GM19025 (cell line): ENCODE results near the gene PAK1IP1.
"Not testable (repeated sequence)": the region's sequence is repeated elsewhere in the genome, so short reads cannot be mapped to it uniquely, and the experiment has no call there.

ENCODE experiments used
- ATAC-seq: cut with Tn5 transposase; IDR thresholded peaks from one replicate; pipeline ENCODE4 v1.9.1; 2021; ENCODE audit warnings: mild to moderate bottlenecking, low read depth, moderate library complexity; ENCODE audit not compliant: unreplicated experiment

The PAK1IP1 gene

GRCh38 chr6:10694302-10695085 is at the start of gene PAK1IP1, which contains the start of gene C6orf52:
Gene PAK1IP1, plus strand, starts transcription at chr6:10694972. Its CDS starts 14 bp downstream, at chr6:10694986.
Gene C6orf52, minus strand, starts transcription at chr6:10694616. Its CDS starts 7,066 bp downstream, at chr6:10687550.
- peak; percentile 99 for ATAC-seq

- ATAC-seq, result no peak
Observed at GRCh38 chr6:10655508-10656055, 39.2 kb upstream of the PAK1IP1 start.

- ATAC-seq, result no peak
Observed at GRCh38 chr6:10658910-10659698, 35.7 kb upstream of the PAK1IP1 start.

GRCh38 chr6:10659699-10660348 is 34.9 kb upstream of the PAK1IP1 start:
- ATAC-seq, result no peak

GRCh38 chr6:10660431-10661191 is 34.2 kb upstream of the PAK1IP1 start:
- not testable (repeated sequence) for ATAC-seq

GRCh38 chr6:10662207-10662606 is 32.6 kb upstream of the PAK1IP1 start:
- ATAC-seq, result no peak

- no peak for ATAC-seq
Observed at GRCh38 chr6:10662742-10663141, 32.0 kb upstream of the PAK1IP1 start.

GRCh38 chr6:10665595-10665994 is 29.2 kb upstream of the PAK1IP1 start:
- not testable (repeated sequence) for ATAC-seq

- no peak for ATAC-seq
Observed at GRCh38 chr6:10668126-10668917, 26.4 kb upstream of the PAK1IP1 start.

- no peak for ATAC-seq
Observed at GRCh38 chr6:10676403-10676802, 18.4 kb upstream of the PAK1IP1 start.

- ATAC-seq, result no peak
Observed at GRCh38 chr6:10678456-10678855, 16.3 kb upstream of the PAK1IP1 start.

- no peak for ATAC-seq
Observed at GRCh38 chr6:10681795-10682194, 13.0 kb upstream of the PAK1IP1 start.

- ATAC-seq, result no peak
Observed at GRCh38 chr6:10682355-10682988, 12.3 kb upstream of the PAK1IP1 start.

GRCh38 chr6:10684618-10685017 is 10.2 kb upstream of the PAK1IP1 start:
- no peak for ATAC-seq

GRCh38 chr6:10685092-10685915 is 9.5 kb upstream of the PAK1IP1 start:
- ATAC-seq, result no peak

- ATAC-seq, result no peak
Observed at GRCh38 chr6:10686901-10687300, 7.9 kb upstream of the PAK1IP1 start.

GRCh38 chr6:10687582-10687981 is 7.2 kb upstream of the PAK1IP1 start:
- ATAC-seq, result no peak
